SU-DHL-6 (cell line): Measurements from ENCODE around the gene RAG2.

Experiments
- H2AFZ ChIP-seq: fragments of 200-600 bp; sonication (generic); 2 replicates; pipeline ENCODE4 v1.6.1; 2014; ENCODE audit warnings: low read depth, mild to moderate bottlenecking, moderate library complexity, mixed read lengths, antibody characterized with exemption, low read length; ENCODE audit not compliant: severe bottlenecking
- H3F3A ChIP-seq: fragments of 200-600 bp; shearing (Covaris generic); 2 replicates; pipeline ENCODE4 v1.6.0; 2016; ENCODE audit warnings: antibody characterized with exemption, mild to moderate bottlenecking; ENCODE audit not compliant: insufficient read depth
- H3K27ac ChIP-seq: fragments of 200-600 bp; sonication (generic); 2 replicates; pipeline ENCODE4 v1.5.1; 2016; ENCODE audit warnings: low read depth, mild to moderate bottlenecking, low read length, moderate library complexity, mixed read lengths
- H3K27me3 ChIP-seq: fragments of 200-600 bp; sonication (generic), shearing (Covaris generic); 2 replicates; pipeline ENCODE4 v1.6.0; 2014; ENCODE audit warnings: mild to moderate bottlenecking, low read length
- H3K36me3 ChIP-seq: fragments of 200-600 bp; sonication (generic); 2 replicates; pipeline ENCODE4 v1.6.1; 2014; ENCODE audit warnings: mild to moderate bottlenecking, low read length, mixed read lengths
- H3K4me2 ChIP-seq: fragments of 300-600, 200-600 bp; shearing (Covaris generic), sonication (generic); 2 replicates; pipeline ENCODE4 v1.6.0; 2014; ENCODE audit warnings: low read length, low read depth, mild to moderate bottlenecking; ENCODE audit not compliant: poor library complexity, severe bottlenecking
- H3K4me3 ChIP-seq: fragments of 200-600 bp; sonication (generic); 2 replicates; pipeline ENCODE4 v1.5.1; 2014; ENCODE audit warnings: antibody characterized with exemption, low read length, mild to moderate bottlenecking, mixed read lengths; ENCODE audit not compliant: insufficient read depth, poor library complexity, severe bottlenecking
- H3K79me2 ChIP-seq: fragments of 200-600 bp; sonication (generic); 2 replicates; pipeline ENCODE4 v1.6.1; 2014; ENCODE audit warnings: mild to moderate bottlenecking, low read length, moderate library complexity; ENCODE audit not compliant: insufficient read depth
- H3K9ac ChIP-seq: fragments of 200-600 bp; sonication (generic); 2 replicates; pipeline ENCODE4 v1.7.0; 2014; ENCODE audit warnings: mild to moderate bottlenecking, low read length
- H3K9me2 ChIP-seq: fragments of 200-600 bp; sonication (generic); replicated peaks from 2 replicates; pipeline ENCODE4 v1.6.1; 2014; ENCODE audit warnings: low read length; ENCODE audit not compliant: insufficient read depth
- H3K9me3 ChIP-seq: fragments of 200-600 bp; sonication (generic); 2 replicates; pipeline ENCODE4 v1.6.1; 2014; ENCODE audit warnings: low read length, mixed read lengths; ENCODE audit not compliant: insufficient read depth
- H4K20me1 ChIP-seq: fragments of 200-600 bp; sonication (generic); 2 replicates; pipeline ENCODE4 v1.6.1; 2014; ENCODE audit warnings: low read depth, mild to moderate bottlenecking, antibody characterized with exemption, low read length, moderate library complexity, mixed read lengths
- EZH2phosphoT487 ChIP-seq: fragments of 200-600 bp; sonication (generic), shearing (Covaris generic); conservative IDR thresholded peaks from 2 replicates; pipeline ENCODE4 v1.6.1; 2018; ENCODE audit warnings: mild to moderate bottlenecking, antibody characterized with exemption, low read length, moderate library complexity, mixed read lengths
- TF ChIP-seq, protein P1 (sequence below): fragments of 200-600 bp; sonication (generic); IDR thresholded peaks from one replicate; pipeline ENCODE4 v1.5.1; 2017; ENCODE audit warnings: antibody characterized with exemption, mild to moderate bottlenecking, low read length, moderate library complexity; ENCODE audit not compliant: insufficient read depth, poor library complexity, severe bottlenecking

RAG2 gene

DNA sequence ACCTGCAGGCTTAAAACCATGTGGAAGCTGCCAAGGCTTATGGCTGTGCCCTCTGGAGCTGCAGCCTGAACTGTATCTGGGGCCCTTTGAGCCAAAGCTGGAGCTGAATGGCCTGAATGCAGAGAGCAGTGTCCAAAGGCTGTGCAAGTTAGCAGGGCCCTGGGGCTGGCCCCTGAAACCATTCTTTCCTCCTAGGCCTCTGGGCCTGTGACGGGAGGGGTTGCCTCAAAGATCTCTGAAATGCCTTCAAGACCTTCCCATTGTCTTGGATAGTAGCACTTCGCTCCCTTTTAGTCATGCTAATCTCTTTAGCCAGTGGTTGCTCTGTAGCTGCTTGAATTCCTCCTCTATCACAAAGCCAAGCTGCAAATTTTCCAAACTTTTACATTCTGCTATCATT lies 16.5 kb downstream of the RAG2 start:
- H3K4me2 ChIP-seq = no peak overlapping the region
- TF ChIP-seq, protein P1, sequence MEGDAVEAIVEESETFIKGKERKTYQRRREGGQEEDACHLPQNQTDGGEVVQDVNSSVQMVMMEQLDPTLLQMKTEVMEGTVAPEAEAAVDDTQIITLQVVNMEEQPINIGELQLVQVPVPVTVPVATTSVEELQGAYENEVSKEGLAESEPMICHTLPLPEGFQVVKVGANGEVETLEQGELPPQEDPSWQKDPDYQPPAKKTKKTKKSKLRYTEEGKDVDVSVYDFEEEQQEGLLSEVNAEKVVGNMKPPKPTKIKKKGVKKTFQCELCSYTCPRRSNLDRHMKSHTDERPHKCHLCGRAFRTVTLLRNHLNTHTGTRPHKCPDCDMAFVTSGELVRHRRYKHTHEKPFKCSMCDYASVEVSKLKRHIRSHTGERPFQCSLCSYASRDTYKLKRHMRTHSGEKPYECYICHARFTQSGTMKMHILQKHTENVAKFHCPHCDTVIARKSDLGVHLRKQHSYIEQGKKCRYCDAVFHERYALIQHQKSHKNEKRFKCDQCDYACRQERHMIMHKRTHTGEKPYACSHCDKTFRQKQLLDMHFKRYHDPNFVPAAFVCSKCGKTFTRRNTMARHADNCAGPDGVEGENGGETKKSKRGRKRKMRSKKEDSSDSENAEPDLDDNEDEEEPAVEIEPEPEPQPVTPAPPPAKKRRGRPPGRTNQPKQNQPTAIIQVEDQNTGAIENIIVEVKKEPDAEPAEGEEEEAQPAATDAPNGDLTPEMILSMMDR = no peak
- TF ChIP-seq EZH2phosphoT487 = no peak
- H3K4me3 ChIP-seq = no peak overlapping the region
- no peaks in the 10 kb centered on the region for H3F3A ChIP-seq
- H3K79me2 ChIP-seq = no peaks in the 10 kb centered on the region
- no peak overlapping the region for H3K9ac ChIP-seq
- no peak overlapping the region for H3K27ac ChIP-seq
- no peaks in the 10 kb centered on the region for H3K9me2 ChIP-seq
- H4K20me1 ChIP-seq = no peaks in the 10 kb centered on the region
- H3K27me3 ChIP-seq = no peaks in the 10 kb centered on the region
- H2AFZ ChIP-seq = no peak overlapping the region
- peaks cover 15% of the 10 kb centered on the region; the same call in 1 of the 2 replicates for H3K9me3 ChIP-seq
- no peaks in the 10 kb centered on the region for H3K36me3 ChIP-seq

DNA sequence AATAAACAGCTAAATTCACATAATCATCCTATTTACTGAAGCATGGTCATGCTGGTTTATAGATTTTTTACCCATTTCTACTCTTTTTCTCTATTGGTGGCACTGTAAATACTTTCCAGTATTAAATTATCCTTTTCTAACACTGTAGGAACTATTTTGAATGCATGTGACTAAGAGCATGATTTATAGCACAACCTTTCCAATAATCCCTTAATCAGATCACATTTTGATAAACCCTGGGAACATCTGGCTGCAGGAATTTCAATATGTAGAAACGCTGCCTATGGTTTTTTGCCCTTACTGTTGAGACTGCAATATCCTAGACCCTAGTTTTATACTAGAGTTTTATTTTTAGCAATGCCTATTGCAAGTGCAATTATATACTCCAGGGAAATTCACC lies 19.6 kb downstream of the RAG2 start:
- no peaks in the 10 kb centered on the region for H3K9me2 ChIP-seq
- no peak overlapping the region for H3K4me3 ChIP-seq
- H3F3A ChIP-seq = no peaks in the 10 kb centered on the region
- peaks cover 15% of the 10 kb centered on the region; the same call in 1 of the 2 replicates for H3K9me3 ChIP-seq
- H2AFZ ChIP-seq = no peak overlapping the region
- no peaks in the 10 kb centered on the region for H3K27me3 ChIP-seq
- H4K20me1 ChIP-seq = no peaks in the 10 kb centered on the region
- no peaks in the 10 kb centered on the region for H3K79me2 ChIP-seq
- no peak for TF ChIP-seq EZH2phosphoT487
- TF ChIP-seq, protein P1 = no peak
- H3K36me3 ChIP-seq = no peaks in the 10 kb centered on the region
- no peak overlapping the region for H3K4me2 ChIP-seq
- no peak overlapping the region for H3K9ac ChIP-seq
- no peak overlapping the region for H3K27ac ChIP-seq

DNA sequence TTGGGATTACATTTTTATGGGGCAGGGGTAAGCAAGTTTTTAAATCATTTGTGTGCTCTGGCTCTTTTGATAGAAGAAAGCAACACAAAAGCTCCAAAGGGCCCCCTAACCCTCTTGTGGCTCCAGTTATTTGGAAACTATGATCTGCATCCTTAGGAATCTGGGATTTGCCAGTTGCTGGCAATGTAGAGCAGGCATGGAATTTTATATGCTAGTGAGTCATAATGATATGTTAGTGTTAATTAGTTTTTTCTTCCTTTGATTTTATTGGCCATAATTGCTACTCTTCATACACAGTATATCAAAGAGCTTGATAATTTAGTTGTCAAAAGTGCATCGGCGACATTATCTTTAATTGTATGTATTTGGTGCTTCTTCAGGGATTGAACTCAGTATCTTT lies 20.2 kb downstream of the RAG2 start:
- TF ChIP-seq EZH2phosphoT487 = no peak
- TF ChIP-seq, protein P1 = no peak
- no peak overlapping the region for H3K27ac ChIP-seq
- no peaks in the 10 kb centered on the region for H4K20me1 ChIP-seq
- no peak overlapping the region for H3K4me2 ChIP-seq
- H3K9me3 ChIP-seq = peaks cover 15% of the 10 kb centered on the region; the same call in 1 of the 2 replicates
- H3K9me2 ChIP-seq = no peaks in the 10 kb centered on the region
- H3K9ac ChIP-seq = no peak overlapping the region
- H3F3A ChIP-seq = no peaks in the 10 kb centered on the region
- H3K27me3 ChIP-seq = no peaks in the 10 kb centered on the region
- no peaks in the 10 kb centered on the region for H3K36me3 ChIP-seq
- H3K4me3 ChIP-seq = no peak overlapping the region
- H3K79me2 ChIP-seq = no peaks in the 10 kb centered on the region
- no peak overlapping the region for H2AFZ ChIP-seq
